Uterus (tissue), 4 donors: Measurements from ENCODE around the gene FBXW7. TPM values are rescaled to one million over a fixed set of nuclear protein-coding genes. Genes with fewer than 3 reads are reported as not detected.

Experiments used
- DNase-seq, 2 donors: peaks; one replicate each; pipeline ENCODE4 v3.0.0-alpha.2; 2019 to 2020
- H3K27ac ChIP-seq, 2 donors: fragments of 200-600 bp; sonication (generic); 1 replicate in 1 of 2; 2 replicates in 1 of 2; pipeline ENCODE4 v1.5.1; 2016 to 2018
- H3K27me3 ChIP-seq, 2 donors: fragments of 200-600 bp; sonication (generic); one replicate each; pipeline ENCODE4 v1.5.1; 2018 to 2019; ENCODE audit warnings: control low read depth in 1 of 2
- H3K36me3 ChIP-seq, 2 donors: fragments of 200-600 bp; sonication (generic); one replicate each; pipeline ENCODE4 v1.5.1; 2019; ENCODE audit warnings: control low read depth in 1 of 2
- H3K4me1 ChIP-seq, 2 donors: fragments of 200-600 bp; sonication (generic); one replicate each; pipeline ENCODE4 v1.5.1; 2018 to 2019; ENCODE audit warnings: control low read depth in 1 of 2
- H3K4me3 ChIP-seq, 2 donors: fragments of 200-600 bp; sonication (generic); 1 replicate in 1 of 2; 2 replicates in 1 of 2; pipeline ENCODE4 v1.5.1; 2018 to 2019; ENCODE audit warnings: mild to moderate bottlenecking in 1 of 2
- H3K9me3 ChIP-seq, 2 donors: fragments of 200-600 bp; sonication (generic); one replicate each; pipeline ENCODE4 v1.5.1; 2019; ENCODE audit warnings: control low read depth in 1 of 2
- CTCF ChIP-seq, 4 experiments: fragments of 200-600 bp in 2 of 4; fragments of 450-650 bp in 2 of 4; sonication (generic) in 2 of 4; IDR thresholded peaks; one replicate each; pipeline ENCODE4 v1.5.1; 2016 to 2019; ENCODE audit warnings: antibody characterized with exemption in 4 of 4, mild to moderate bottlenecking in 2 of 4, moderate library complexity in 1 of 4
- POLR2A ChIP-seq, 2 donors: fragments of 450-650 bp; IDR thresholded peaks; one replicate each; pipeline ENCODE4 v1.6.1; 2016; ENCODE audit warnings: antibody characterized with exemption in 2 of 2, mild to moderate bottlenecking in 1 of 2, moderate library complexity in 1 of 2
- intact Hi-C: fragments of 100-400 bp; cut with DNase I; formaldehyde crosslinking; loops from one replicate; pipeline ENCODE4 v1.15.1; 2023; ENCODE audit warnings: low total_unique reads
- total RNA-seq, 4 donors: library from RNA; depleted of rRNA in 3 of 4; stranded (reverse); fragments of >200 nt in 3 of 4; gene quantifications; one replicate each; pipeline versions ENCODE4 v1.1.0 to v1.2.4, GENCODE V29; 2014 to 2023
- donor health status: DM: yes; HTN: yes; CAD: no.

The FBXW7 gene
- total RNA-seq, 4 donors from 2014 or later = 50.6 to 152 (median 90.8) TPM

- intact Hi-C loops = no loop called here
- Histone ChIP-seq H3K27ac (no peak overlapping the region), H3K4me3 (no peak overlapping the region), H3K27me3 (no peaks in the 10 kb centered on the region), H3K36me3 (no peaks in the 10 kb centered on the region), H3K4me1 (no peaks in the 10 kb centered on the region), H3K9me3 (no peaks in the 10 kb centered on the region)
- no peak for DNase-seq
- no peak for TF ChIP-seq CTCF (IDR thresholded peaks at IDR 0.05)
- no peak for TF ChIP-seq POLR2A (IDR thresholded peaks at IDR 0.05)
Measured at GRCh38 chr4:152308951-152309350, 226.9 kb downstream of the FBXW7 start.

GRCh38 chr4:152307669-152308068 is 228.2 kb downstream of the FBXW7 start:
- DNase-seq = no peak
- no peaks in the 10 kb centered on the region for H3K9me3 ChIP-seq
- H3K27ac ChIP-seq = no peak overlapping the region
- H3K4me3 ChIP-seq = no peak overlapping the region
- no peaks in the 10 kb centered on the region for H3K27me3 ChIP-seq
- TF ChIP-seq CTCF (IDR thresholded peaks at IDR 0.05) (no peak), POLR2A (IDR thresholded peaks at IDR 0.05) (no peak)
- H3K4me1 ChIP-seq = no peaks in the 10 kb centered on the region
- H3K36me3 ChIP-seq = no peaks in the 10 kb centered on the region
- intact Hi-C loops = no loop called here

- DNase-seq = no peak
- intact Hi-C loops = no loop called here
- Histone ChIP-seq H3K4me3 (no peak overlapping the region), H3K27ac (no peak overlapping the region), H3K27me3 (no peaks in the 10 kb centered on the region), H3K36me3 (no peaks in the 10 kb centered on the region), H3K4me1 (no peaks in the 10 kb centered on the region), H3K9me3 (no peaks in the 10 kb centered on the region)
- no peak for TF ChIP-seq CTCF (IDR thresholded peaks at IDR 0.05)
- no peak for TF ChIP-seq POLR2A (IDR thresholded peaks at IDR 0.05)
Measured at GRCh38 chr4:152306541-152306940, 229.4 kb downstream of the FBXW7 start.

- Histone ChIP-seq H3K4me3 (no peak overlapping the region), H3K9me3 (no peaks in the 10 kb centered on the region), H3K4me1 (no peaks in the 10 kb centered on the region), H3K36me3 (no peaks in the 10 kb centered on the region), H3K27ac (no peak overlapping the region), H3K27me3 (no peaks in the 10 kb centered on the region)
- TF ChIP-seq POLR2A (IDR thresholded peaks at IDR 0.05) = no peak
- no peak for TF ChIP-seq CTCF (IDR thresholded peaks at IDR 0.05)
- no peak for DNase-seq
- intact Hi-C loops = no loop called here
Measured at GRCh38 chr4:152304220-152304619, 231.7 kb downstream of the FBXW7 start.

- intact Hi-C loops = no loop called here
- no peaks in the 10 kb centered on the region for H3K36me3 ChIP-seq
- TF ChIP-seq CTCF (IDR thresholded peaks at IDR 0.05) = no peak
- no peak for TF ChIP-seq POLR2A (IDR thresholded peaks at IDR 0.05)
Measured at GRCh38 chr4:152301381-152301780, 234.5 kb downstream of the FBXW7 start.

More at GRCh38 chr4:152301381-152301780, 234.5 kb downstream of the FBXW7 start:
- no peak overlapping the region for H3K27ac ChIP-seq
- H3K9me3 ChIP-seq = no peaks in the 10 kb centered on the region
- H3K4me1 ChIP-seq = no peaks in the 10 kb centered on the region
- DNase-seq = no peak
- H3K4me3 ChIP-seq = no peak overlapping the region
- no peaks in the 10 kb centered on the region for H3K27me3 ChIP-seq
